Neutrophil (primary cell): Measurements from ENCODE around the gene AP2B1.

Experiments
- H3K27ac ChIP-seq: fragments of 200-600 bp; sonication (generic); 2 replicates; pipeline ENCODE4 v1.5.1; 2016; ENCODE audit warnings: mild to moderate bottlenecking, moderate library complexity
- H3K27me3 ChIP-seq: fragments of 200-600 bp; sonication (generic); 2 replicates; pipeline ENCODE4 v1.6.0; 2016; ENCODE audit warnings: mild to moderate bottlenecking
- H3K36me3 ChIP-seq: fragments of 200-600 bp; sonication (generic); 2 replicates; pipeline ENCODE4 v1.5.1; 2017
- H3K4me1 ChIP-seq, 2 experiments: fragments of 200-600 bp in 1 of 2; sonication (generic) in 1 of 2; 1 replicate in 1 of 2; 2 replicates in 1 of 2; pipeline versions ENCODE4 v1.5.1 to v1.6.1; 2013 to 2016; ENCODE audit warnings: low read depth in 1 of 2, low read length in 1 of 2, mild to moderate bottlenecking in 1 of 2, moderate library complexity in 1 of 2; ENCODE audit not compliant: control insufficient read depth in 1 of 2, insufficient read depth in 1 of 2
- H3K4me3 ChIP-seq, 2 experiments: fragments of 200-600 bp in 1 of 2; sonication (generic) in 1 of 2; 1 replicate in 1 of 2; 2 replicates in 1 of 2; pipeline ENCODE4 v1.5.1; 2013 to 2016; ENCODE audit warnings: low read depth in 1 of 2, low read length in 1 of 2, mild to moderate bottlenecking in 1 of 2, moderate library complexity in 1 of 2
- H3K9me3 ChIP-seq: fragments of 200-600 bp; sonication (generic); 2 replicates; pipeline ENCODE4 v1.5.1; 2016
- CTCF ChIP-seq: fragments of 200-600 bp; sonication (generic); IDR thresholded peaks from 2 replicates; pipeline ENCODE4 v1.5.1; 2016; ENCODE audit warnings: antibody characterized with exemption

AP2B1 gene

GRCh38 chr17:35764123-35764991 lies 177.2 kb downstream of the AP2B1 start:
- H3K9me3 ChIP-seq: no peaks in the 10 kb centered on the region
- TF ChIP-seq CTCF: peak; percentile 83
- peak overlapping the region; percentile 48 to 67 for H3K4me3 ChIP-seq
- H3K36me3 ChIP-seq: no peaks in the 10 kb centered on the region
- H3K27me3 ChIP-seq: peaks cover 41% of the 10 kb centered on the region
- H3K27ac ChIP-seq: no peak overlapping the region
- peaks cover 8 to 10% of the 10 kb centered on the region in 2 experiments for H3K4me1 ChIP-seq

GRCh38 chr17:35765086-35765710 lies 178.1 kb downstream of the AP2B1 start:
- Histone ChIP-seq H3K36me3 (no peaks in the 10 kb centered on the region), H3K4me1 (peaks cover 8 to 10% of the 10 kb centered on the region in 2 experiments), H3K4me3 (no peak overlapping the region), H3K27me3 (peaks cover 41% of the 10 kb centered on the region), H3K9me3 (no peaks in the 10 kb centered on the region), H3K27ac (no peak overlapping the region)
- no peak for TF ChIP-seq CTCF

- no peak overlapping the region for H3K4me3 ChIP-seq
- no peak overlapping the region for H3K27ac ChIP-seq
- H3K9me3 ChIP-seq: no peaks in the 10 kb centered on the region
- TF ChIP-seq CTCF: no peak
- peaks cover 41% of the 10 kb centered on the region for H3K27me3 ChIP-seq
- no peaks in the 10 kb centered on the region for H3K36me3 ChIP-seq
- peaks cover 8 to 10% of the 10 kb centered on the region in 2 experiments for H3K4me1 ChIP-seq
Observed at GRCh38 chr17:35765756-35766488, 178.8 kb downstream of the AP2B1 start.

GRCh38 chr17:35766489-35766877 lies 179.4 kb downstream of the AP2B1 start:
- Histone ChIP-seq H3K4me1 (peaks cover 8 to 10% of the 10 kb centered on the region in 2 experiments), H3K27ac (no peak overlapping the region), H3K9me3 (no peaks in the 10 kb centered on the region), H3K4me3 (no peak overlapping the region), H3K27me3 (peaks cover 41% of the 10 kb centered on the region), H3K36me3 (no peaks in the 10 kb centered on the region)
- TF ChIP-seq CTCF: no peak

GRCh38 chr17:35766903-35767510 lies 179.9 kb downstream of the AP2B1 start:
- H3K27ac ChIP-seq: no peak overlapping the region

More at GRCh38 chr17:35766903-35767510, 179.9 kb downstream of the AP2B1 start:
- Histone ChIP-seq H3K4me3 (no peak overlapping the region), H3K36me3 (no peaks in the 10 kb centered on the region), H3K4me1 (peaks cover 8 to 10% of the 10 kb centered on the region in 2 experiments), H3K9me3 (no peaks in the 10 kb centered on the region), H3K27me3 (peaks cover 44% of the 10 kb centered on the region)
- no peak for TF ChIP-seq CTCF
